GM12801 (cell line): ENCODE results near the gene FAM168A.

Experiments used
- CTCF ChIP-seq: IDR thresholded peaks from one replicate; pipeline ENCODE4 v1.5.1; 2011; ENCODE audit warnings: control low read depth; ENCODE audit not compliant: insufficient read length; ENCODE audit errors: extremely low read depth

The FAM168A gene

GRCh38 chr11:73565804-73566203, 32.1 kb downstream of the FAM168A start:
- TF ChIP-seq CTCF, result no peak

GRCh38 chr11:73564903-73565302, 33.0 kb downstream of the FAM168A start:
- TF ChIP-seq CTCF, result no peak

DNA sequence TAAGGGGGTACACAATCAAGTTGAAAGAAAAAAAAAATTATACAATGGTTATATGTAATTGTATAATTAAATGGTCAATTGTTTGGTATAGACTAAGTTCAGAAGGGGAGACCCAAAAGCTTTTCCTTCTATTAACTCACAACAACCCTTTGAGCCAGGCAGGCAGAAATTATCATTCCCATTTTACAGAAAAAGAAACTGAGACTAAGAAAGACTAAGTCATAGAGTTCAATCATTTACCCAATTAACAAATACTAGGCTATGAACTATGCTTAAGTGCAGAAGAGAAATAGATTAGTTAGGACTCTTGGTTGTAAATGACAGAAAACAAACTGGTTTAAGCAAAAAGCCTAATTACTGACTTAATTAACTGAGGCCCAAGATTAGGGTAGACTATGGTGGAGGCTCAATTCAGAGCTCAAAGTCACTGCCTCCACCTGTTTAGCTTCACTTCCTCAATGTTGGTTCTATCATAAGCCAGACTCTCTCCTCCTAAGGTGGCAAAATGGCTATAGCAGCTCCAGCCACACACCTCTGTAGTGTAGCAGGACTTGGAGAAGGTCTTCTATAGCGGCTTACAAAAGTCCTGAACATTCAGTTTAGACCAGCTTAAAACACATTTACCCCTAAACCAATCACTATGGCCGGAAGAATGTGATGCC, 34.2 kb downstream of the FAM168A start:
- TF ChIP-seq CTCF, result no peak

- no peak for TF ChIP-seq CTCF
These were observed 38.2 kb downstream of the FAM168A start for GRCh38 chr11:73559743-73560142.

DNA sequence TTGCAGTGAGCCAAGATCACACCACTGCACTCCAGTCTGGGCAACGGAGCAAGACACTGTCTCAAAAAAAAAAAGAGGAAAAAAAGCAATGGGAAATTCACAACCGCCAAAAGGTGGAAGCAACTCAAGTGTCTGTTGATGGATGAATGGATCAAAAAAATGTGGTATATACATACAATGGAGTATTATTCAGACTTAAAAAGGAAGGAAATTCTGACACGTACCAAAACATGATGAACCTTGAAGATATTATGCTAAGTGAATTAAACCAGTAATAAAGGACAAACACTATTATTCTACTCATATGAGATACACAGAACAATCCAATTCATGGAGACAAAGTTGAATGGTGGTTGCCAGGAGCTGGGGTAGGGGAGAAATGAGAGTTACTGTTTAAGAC, 40.9 kb downstream of the FAM168A start:
- no peak for TF ChIP-seq CTCF

DNA sequence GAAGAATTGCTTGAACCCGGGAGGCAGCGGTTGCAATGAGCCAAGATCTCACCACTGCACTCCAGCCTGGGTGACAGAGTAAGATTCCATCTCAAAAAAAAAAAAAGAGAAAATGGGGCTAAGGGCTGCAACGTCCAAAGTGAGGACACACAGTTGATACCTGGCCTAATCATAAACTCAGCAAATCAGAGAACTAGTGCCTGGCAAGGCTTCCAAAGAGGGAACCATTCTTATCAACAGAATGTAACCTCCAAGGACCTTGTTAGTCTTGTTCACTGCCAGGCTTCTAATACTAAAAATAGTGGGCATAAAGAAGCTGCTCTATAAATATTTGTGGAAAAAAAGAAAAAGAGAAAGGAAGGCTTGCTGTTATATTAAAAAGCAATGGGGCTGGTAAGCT, 42.3 kb downstream of the FAM168A start:
- TF ChIP-seq CTCF, result no peak

- TF ChIP-seq CTCF, result no peak
These were observed 43.1 kb downstream of the FAM168A start for GRCh38 chr11:73554671-73555320.
